SK-N-SH (cell line): Measurements from ENCODE around the gene STX16. TPM values are rescaled to one million over a fixed set of nuclear protein-coding genes. Genes with fewer than 3 reads are reported as not detected.

Source experiments
- CTCF ChIA-PET: fragments of 300-600, 350-600 bp; formaldehyde crosslinking; extraction: SDS; loops from one replicate; lab custom pipeline; 2021; lab: Yijun Ruan, JAX
- POLR2A ChIA-PET: fragments of 350-600 bp; sonication (Branson Sonifier 250); formaldehyde crosslinking; extraction: SDS; loops from one replicate; lab custom pipeline; 2020; ENCODE audit warnings: antibody characterized with exemption, inconsistent platforms; lab: Yijun Ruan, JAX
- DNase-seq: peaks from one replicate; pipeline ENCODE4 v3.0.0; 2012
- H2AFZ ChIP-seq: fragments of 200-600 bp; sonication (generic); 2 replicates; pipeline ENCODE4 v1.8.1; 2016; ENCODE audit warnings: antibody characterized with exemption, mild to moderate bottlenecking, low read depth
- H3F3A ChIP-seq: fragments of 200-600 bp; sonication (generic); replicated peaks from 2 replicates; pipeline ENCODE3; 2016; ENCODE audit warnings: antibody characterized with exemption, mild to moderate bottlenecking; ENCODE audit not compliant: insufficient read depth
- H3K27ac ChIP-seq, 2 experiments: fragments of 200-500 bp in 1 of 2; fragments of 200-600 bp in 1 of 2; sonication (Bioruptor generic) in 1 of 2; sonication (generic), shearing (Covaris generic) in 1 of 2; 2 replicates each; pipeline versions ENCODE4 v1.5.1 to v1.6.1; 2014 to 2016; ENCODE audit warnings: low read depth in 2 of 2, inconsistent platforms in 1 of 2, low read length in 1 of 2, mild to moderate bottlenecking in 1 of 2, mixed read lengths in 1 of 2
- H3K27me3 ChIP-seq: fragments of 200-600 bp; sonication (generic), shearing (Covaris generic); 2 replicates; pipeline ENCODE4 v1.6.1; 2016; ENCODE audit warnings: mixed run types; ENCODE audit not compliant: insufficient read depth
- H3K36me3 ChIP-seq, 2 experiments: fragments of 200-500 bp in 1 of 2; fragments of 200-600 bp in 1 of 2; sonication (Bioruptor generic) in 1 of 2; sonication (generic) in 1 of 2; replicated peaks in 1 of 2; 2 replicates each; pipeline versions ENCODE3 to v1.5.1; 2014 to 2016; ENCODE audit warnings: low read length in 1 of 2, mild to moderate bottlenecking in 1 of 2; ENCODE audit not compliant: insufficient read depth in 2 of 2, control insufficient read depth in 1 of 2
- H3K4me1 ChIP-seq, 2 experiments: fragments of 200-500 bp in 1 of 2; fragments of 200-600 bp in 1 of 2; sonication (Bioruptor generic) in 1 of 2; sonication (generic), shearing (Covaris generic) in 1 of 2; 2 replicates each; pipeline versions ENCODE4 v1.5.1 to v1.6.1; 2014 to 2016; ENCODE audit warnings: low read depth in 1 of 2, low read length in 1 of 2, mixed run types in 1 of 2; ENCODE audit not compliant: insufficient read depth in 2 of 2, control insufficient read depth in 1 of 2
- H3K4me2 ChIP-seq: fragments of 200-600 bp; sonication (generic), shearing (Covaris generic); 2 replicates; pipeline ENCODE4 v1.6.1; 2017; ENCODE audit warnings: mixed run types
- H3K4me3 ChIP-seq, 2 experiments: fragments of 200-500 bp in 1 of 2; fragments of 200-600 bp in 1 of 2; sonication (Bioruptor generic) in 1 of 2; sonication (generic), shearing (Covaris generic) in 1 of 2; 2 replicates each; pipeline versions ENCODE4 v1.5.1 to v1.8.1; 2014 to 2016; ENCODE audit warnings: low read depth in 2 of 2, inconsistent platforms in 1 of 2, low read length in 1 of 2, mild to moderate bottlenecking in 1 of 2, mixed read lengths in 1 of 2, moderate library complexity in 1 of 2
- H3K79me2 ChIP-seq: fragments of 200-600 bp; sonication (generic); 2 replicates; pipeline ENCODE4 v1.8.1; 2017; ENCODE audit warnings: mild to moderate bottlenecking; ENCODE audit not compliant: insufficient read depth
- H3K9ac ChIP-seq: fragments of 200-600 bp; sonication (generic); 2 replicates; pipeline ENCODE4 v1.6.1; 2017; ENCODE audit warnings: mixed run types
- H3K9me2 ChIP-seq: fragments of 200-600 bp; sonication (generic); 2 replicates; pipeline ENCODE4 v1.6.1; 2017; ENCODE audit warnings: mixed run types
- H3K9me3 ChIP-seq: fragments of 200-600 bp; sonication (generic); 2 replicates; pipeline ENCODE4 v1.6.1; 2017; ENCODE audit warnings: mixed run types, mild to moderate bottlenecking, moderate library complexity
- H4K20me1 ChIP-seq: fragments of 200-600 bp; sonication (generic); 2 replicates; pipeline ENCODE4 v1.6.1; 2017; ENCODE audit warnings: mild to moderate bottlenecking, mixed run types; ENCODE audit not compliant: insufficient read depth
- CHD2 ChIP-seq: fragments of 150-350 bp; IDR thresholded peaks from 2 replicates; pipeline ENCODE4 v1.6.1; 2018; ENCODE audit warnings: low read length; ENCODE audit not compliant: partially characterized antibody
- ELF1 ChIP-seq: IDR thresholded peaks from 2 replicates; pipeline ENCODE4 v1.4.0; 2012
- EZH2phosphoT487 ChIP-seq: fragments of 200-600 bp; sonication (generic); IDR thresholded peaks from 2 replicates; pipeline ENCODE4 v1.6.1; 2017; ENCODE audit warnings: low read depth, mixed run types, mild to moderate bottlenecking, antibody characterized with exemption, moderate library complexity, borderline replicate concordance
- FOSL2 ChIP-seq: IDR thresholded peaks from 2 replicates; pipeline ENCODE4 v1.4.0; 2012; ENCODE audit warnings: low read depth, mild to moderate bottlenecking, moderate library complexity, borderline replicate concordance
- FOXJ3 ChIP-seq: sonication (generic); formaldehyde crosslinking; IDR thresholded peaks from 2 replicates; pipeline ENCODE4 v1.5.1; 2020; ENCODE audit warnings: mild to moderate bottlenecking, missing genetic modification reagents
- GATA2 ChIP-seq: sonication (generic); formaldehyde crosslinking; IDR thresholded peaks from 2 replicates; pipeline ENCODE4 v1.5.0; 2020; ENCODE audit warnings: mild to moderate bottlenecking, missing genetic modification reagents
- MEF2A ChIP-seq: IDR thresholded peaks from 2 replicates; pipeline ENCODE4 v1.4.0; 2012; ENCODE audit warnings: low read depth, borderline replicate concordance
- RAD21 ChIP-seq: IDR thresholded peaks from 2 replicates; pipeline ENCODE4 v1.6.1; 2012; ENCODE audit warnings: mild to moderate bottlenecking, low read length
- RCOR1 ChIP-seq: fragments of 150-350 bp; IDR thresholded peaks from 2 replicates; pipeline ENCODE4 v1.6.1; 2017; ENCODE audit warnings: antibody characterized with exemption, low read length
- RXRA ChIP-seq: IDR thresholded peaks from 2 replicates; pipeline ENCODE4 v1.4.0; 2012; ENCODE audit warnings: low read depth, mild to moderate bottlenecking, borderline replicate concordance
- SMC3 ChIP-seq: IDR thresholded peaks from 2 replicates; pipeline ENCODE4 v1.6.1; 2012; ENCODE audit warnings: low read depth, low read length, improper control_type of control experiment
- TAF1 ChIP-seq: IDR thresholded peaks from 2 replicates; pipeline ENCODE4 v1.6.1; 2012; ENCODE audit warnings: low read depth, mild to moderate bottlenecking, low read length, moderate library complexity, borderline replicate concordance
- TEAD4 ChIP-seq: IDR thresholded peaks from 2 replicates; pipeline ENCODE4 v1.4.0; 2012; ENCODE audit warnings: mild to moderate bottlenecking, borderline replicate concordance; ENCODE audit not compliant: insufficient read depth
- WGBS: methylation state at CpG from one replicate; pipeline ENCODE4 v1.1.6; 2017; ENCODE audit warnings: low lambda C conversion rate; 5-methylcytosine and 5-hydroxymethylcytosine counted together
- polyA plus RNA-seq, 3 experiments: library from polyadenylated mRNA; depleted of rRNA; stranded (reverse); fragments of >200 nt; gene quantifications; 2 replicates each; pipeline ENCODE4 v1.2.3, GENCODE V29; 2012
- TF ChIP-seq, protein P1 (sequence below): IDR thresholded peaks from 2 replicates; pipeline ENCODE4 v1.6.1; 2012; ENCODE audit warnings: mild to moderate bottlenecking, low read depth, low read length, moderate library complexity
- TF ChIP-seq, protein P2 (sequence below): IDR thresholded peaks from 2 replicates; pipeline ENCODE4 v1.4.0; 2012; ENCODE audit warnings: low read depth, borderline replicate concordance
- TF ChIP-seq, protein P3 (sequence below): fragments of 200-600 bp; sonication (generic); IDR thresholded peaks from 2 replicates; pipeline ENCODE4 v1.6.1; 2017; ENCODE audit warnings: antibody characterized with exemption, mild to moderate bottlenecking, moderate library complexity
- TF ChIP-seq, protein P4 (sequence below): fragments of 150-350 bp; IDR thresholded peaks from 2 replicates; pipeline ENCODE4 v1.6.1; 2016; ENCODE audit warnings: mild to moderate bottlenecking, low read depth, low read length

The STX16 gene
- polyA plus RNA-seq, 1 of the 3 experiments (the other 2 are of a cell fraction) = 63.8 TPM

DNA sequence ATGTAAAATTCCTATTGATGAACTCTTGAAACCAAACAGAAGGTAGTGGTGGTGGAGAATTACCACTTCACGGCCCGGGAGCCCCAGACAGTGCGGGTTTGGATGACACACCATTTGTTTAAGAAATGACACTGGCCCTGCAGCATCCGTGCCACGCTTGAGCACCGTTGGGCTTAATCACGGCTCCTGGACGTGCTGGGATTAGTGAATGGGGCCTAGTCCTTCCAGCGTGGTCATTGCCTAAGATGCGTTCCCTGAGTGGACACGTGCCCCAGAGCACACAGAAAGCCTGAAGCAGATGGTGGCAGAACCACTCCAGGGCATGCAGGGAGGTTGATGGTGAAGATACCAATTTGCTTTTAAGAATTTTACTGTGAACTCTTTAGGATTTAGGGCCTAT, 14.5 kb downstream of the STX16 start (continued):
- TF ChIP-seq, protein P1, sequence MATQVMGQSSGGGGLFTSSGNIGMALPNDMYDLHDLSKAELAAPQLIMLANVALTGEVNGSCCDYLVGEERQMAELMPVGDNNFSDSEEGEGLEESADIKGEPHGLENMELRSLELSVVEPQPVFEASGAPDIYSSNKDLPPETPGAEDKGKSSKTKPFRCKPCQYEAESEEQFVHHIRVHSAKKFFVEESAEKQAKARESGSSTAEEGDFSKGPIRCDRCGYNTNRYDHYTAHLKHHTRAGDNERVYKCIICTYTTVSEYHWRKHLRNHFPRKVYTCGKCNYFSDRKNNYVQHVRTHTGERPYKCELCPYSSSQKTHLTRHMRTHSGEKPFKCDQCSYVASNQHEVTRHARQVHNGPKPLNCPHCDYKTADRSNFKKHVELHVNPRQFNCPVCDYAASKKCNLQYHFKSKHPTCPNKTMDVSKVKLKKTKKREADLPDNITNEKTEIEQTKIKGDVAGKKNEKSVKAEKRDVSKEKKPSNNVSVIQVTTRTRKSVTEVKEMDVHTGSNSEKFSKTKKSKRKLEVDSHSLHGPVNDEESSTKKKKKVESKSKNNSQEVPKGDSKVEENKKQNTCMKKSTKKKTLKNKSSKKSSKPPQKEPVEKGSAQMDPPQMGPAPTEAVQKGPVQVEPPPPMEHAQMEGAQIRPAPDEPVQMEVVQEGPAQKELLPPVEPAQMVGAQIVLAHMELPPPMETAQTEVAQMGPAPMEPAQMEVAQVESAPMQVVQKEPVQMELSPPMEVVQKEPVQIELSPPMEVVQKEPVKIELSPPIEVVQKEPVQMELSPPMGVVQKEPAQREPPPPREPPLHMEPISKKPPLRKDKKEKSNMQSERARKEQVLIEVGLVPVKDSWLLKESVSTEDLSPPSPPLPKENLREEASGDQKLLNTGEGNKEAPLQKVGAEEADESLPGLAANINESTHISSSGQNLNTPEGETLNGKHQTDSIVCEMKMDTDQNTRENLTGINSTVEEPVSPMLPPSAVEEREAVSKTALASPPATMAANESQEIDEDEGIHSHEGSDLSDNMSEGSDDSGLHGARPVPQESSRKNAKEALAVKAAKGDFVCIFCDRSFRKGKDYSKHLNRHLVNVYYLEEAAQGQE = no peak
- no peak for TF ChIP-seq RCOR1
- TF ChIP-seq MEF2A = no peak
- TF ChIP-seq, protein P2, sequence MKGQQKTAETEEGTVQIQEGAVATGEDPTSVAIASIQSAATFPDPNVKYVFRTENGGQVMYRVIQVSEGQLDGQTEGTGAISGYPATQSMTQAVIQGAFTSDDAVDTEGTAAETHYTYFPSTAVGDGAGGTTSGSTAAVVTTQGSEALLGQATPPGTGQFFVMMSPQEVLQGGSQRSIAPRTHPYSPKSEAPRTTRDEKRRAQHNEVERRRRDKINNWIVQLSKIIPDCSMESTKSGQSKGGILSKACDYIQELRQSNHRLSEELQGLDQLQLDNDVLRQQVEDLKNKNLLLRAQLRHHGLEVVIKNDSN = no peak
- TF ChIP-seq, all 33 proteins: peak for 0

DNA sequence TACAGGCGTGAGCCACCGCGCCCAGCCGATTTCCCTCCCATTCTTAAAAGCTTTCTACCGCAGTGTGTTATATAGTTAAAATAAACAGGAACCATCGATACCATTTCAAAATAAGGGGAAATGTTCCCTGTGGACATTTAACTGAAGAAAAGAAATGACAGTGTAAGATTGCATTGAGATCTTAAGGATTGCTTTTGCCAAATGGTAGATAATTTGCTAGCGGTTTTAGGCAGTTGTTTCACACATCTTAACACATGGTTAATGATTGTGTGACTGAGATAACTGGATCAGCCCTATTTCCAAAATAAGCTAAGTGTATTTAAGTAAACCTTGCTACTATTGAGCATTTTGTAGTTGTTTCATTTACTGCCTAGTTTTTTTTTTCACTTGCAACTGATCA, 15.6 kb downstream of the STX16 start:
- Histone ChIP-seq H2AFZ (no peak overlapping the region), H3K4me2 (no peak overlapping the region), H3F3A (no peaks in the 10 kb centered on the region), H3K27ac (no peak overlapping the region), H3K9me3 (no peaks in the 10 kb centered on the region), H3K27me3 (no peaks in the 10 kb centered on the region), H3K4me1 (peaks cover 5 to 8% of the 10 kb centered on the region in 2 experiments; a peak in 1 of 4 replicates), H4K20me1 (peaks cover 3% of the 10 kb centered on the region; the same call in 1 of the 2 replicates), H3K79me2 (peaks cover 75% of the 10 kb centered on the region), H3K4me3 (no peak overlapping the region), H3K36me3 (peaks cover 50 to 73% of the 10 kb centered on the region in 2 experiments), H3K9me2 (no peaks in the 10 kb centered on the region), H3K9ac (no peak overlapping the region)
- ChIA-PET POLR2A (interaction anchor here (1.3 kb wide), 1 partner anchor 15 kb away, joined by 4 read pairs; no protein-coding TSS in a partner anchor), CTCF (interaction anchor here (1.1 to 1.3 kb wide), 2 partner anchors 172 to 182 kb away, joined by 3 to 4 read pairs; no protein-coding TSS in a partner anchor)
- TF ChIP-seq, protein P3, sequence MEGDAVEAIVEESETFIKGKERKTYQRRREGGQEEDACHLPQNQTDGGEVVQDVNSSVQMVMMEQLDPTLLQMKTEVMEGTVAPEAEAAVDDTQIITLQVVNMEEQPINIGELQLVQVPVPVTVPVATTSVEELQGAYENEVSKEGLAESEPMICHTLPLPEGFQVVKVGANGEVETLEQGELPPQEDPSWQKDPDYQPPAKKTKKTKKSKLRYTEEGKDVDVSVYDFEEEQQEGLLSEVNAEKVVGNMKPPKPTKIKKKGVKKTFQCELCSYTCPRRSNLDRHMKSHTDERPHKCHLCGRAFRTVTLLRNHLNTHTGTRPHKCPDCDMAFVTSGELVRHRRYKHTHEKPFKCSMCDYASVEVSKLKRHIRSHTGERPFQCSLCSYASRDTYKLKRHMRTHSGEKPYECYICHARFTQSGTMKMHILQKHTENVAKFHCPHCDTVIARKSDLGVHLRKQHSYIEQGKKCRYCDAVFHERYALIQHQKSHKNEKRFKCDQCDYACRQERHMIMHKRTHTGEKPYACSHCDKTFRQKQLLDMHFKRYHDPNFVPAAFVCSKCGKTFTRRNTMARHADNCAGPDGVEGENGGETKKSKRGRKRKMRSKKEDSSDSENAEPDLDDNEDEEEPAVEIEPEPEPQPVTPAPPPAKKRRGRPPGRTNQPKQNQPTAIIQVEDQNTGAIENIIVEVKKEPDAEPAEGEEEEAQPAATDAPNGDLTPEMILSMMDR = no peak
- no peak for TF ChIP-seq ELF1
- no peak for TF ChIP-seq FOSL2
- TF ChIP-seq TAF1 = no peak
- no peak for TF ChIP-seq RXRA
- no peak for TF ChIP-seq SMC3
- TF ChIP-seq, protein P4, sequence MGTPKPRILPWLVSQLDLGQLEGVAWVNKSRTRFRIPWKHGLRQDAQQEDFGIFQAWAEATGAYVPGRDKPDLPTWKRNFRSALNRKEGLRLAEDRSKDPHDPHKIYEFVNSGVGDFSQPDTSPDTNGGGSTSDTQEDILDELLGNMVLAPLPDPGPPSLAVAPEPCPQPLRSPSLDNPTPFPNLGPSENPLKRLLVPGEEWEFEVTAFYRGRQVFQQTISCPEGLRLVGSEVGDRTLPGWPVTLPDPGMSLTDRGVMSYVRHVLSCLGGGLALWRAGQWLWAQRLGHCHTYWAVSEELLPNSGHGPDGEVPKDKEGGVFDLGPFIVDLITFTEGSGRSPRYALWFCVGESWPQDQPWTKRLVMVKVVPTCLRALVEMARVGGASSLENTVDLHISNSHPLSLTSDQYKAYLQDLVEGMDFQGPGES = no peak
- TF ChIP-seq RAD21 = no peak
- TF ChIP-seq GATA2 = no peak
- TF ChIP-seq CHD2 = no peak
- no peak for TF ChIP-seq EZH2phosphoT487
- TF ChIP-seq TEAD4 = no peak
- TF ChIP-seq FOXJ3 (CRISPR knock-in tag) = no peak
- WGBS = 98% methylated on average over 7 of the region's 7 CpGs
- no peak for DNase-seq
